ACC112 (cell line): Measurements from ENCODE around the gene CHCHD5.
A peak's percentile ranks its signal among the peaks of the same experiment; 100 is the strongest.
"Not testable (repeated sequence)": the region's sequence is repeated elsewhere in the genome, so short reads cannot be mapped to it uniquely, and the experiment has no call there.

Source experiments
- H2AFZ ChIP-seq: fragments of 200-600 bp; sonication (generic); one replicate; pipeline ENCODE4 v1.6.0; 2017; ENCODE audit warnings: antibody characterized with exemption, low read length; ENCODE audit not compliant: unreplicated experiment
- H3K27ac ChIP-seq: fragments of 200-600 bp; sonication (generic); 2 replicates; pipeline ENCODE4 v1.5.1; 2014; ENCODE audit warnings: low read depth, mild to moderate bottlenecking, antibody characterized with exemption, low read length, moderate library complexity
- H3K27me3 ChIP-seq: fragments of 200-600 bp; sonication (generic); 2 replicates; pipeline ENCODE4 v1.6.1; 2014; ENCODE audit warnings: mild to moderate bottlenecking, antibody characterized with exemption, low read length, moderate library complexity, mixed read lengths; ENCODE audit not compliant: insufficient read depth
- H3K36me3 ChIP-seq: fragments of 200-600 bp; sonication (generic); 2 replicates; pipeline ENCODE4 v1.6.1; 2016; ENCODE audit warnings: mild to moderate bottlenecking, antibody characterized with exemption, low read length, moderate library complexity, mixed read lengths; ENCODE audit not compliant: insufficient read depth
- H3K4me1 ChIP-seq: fragments of 200-600 bp; sonication (generic); one replicate; pipeline ENCODE4 v1.6.1; 2016; ENCODE audit warnings: low read length, mixed read lengths; ENCODE audit not compliant: insufficient read depth, unreplicated experiment, control insufficient read depth
- H3K4me3 ChIP-seq: fragments of 200-600 bp; sonication (generic); 2 replicates; pipeline ENCODE4 v1.5.1; 2014; ENCODE audit warnings: mild to moderate bottlenecking, low read depth, low read length
- H3K79me2 ChIP-seq: fragments of 200-600 bp; sonication (generic); one replicate; pipeline ENCODE4 v1.6.0; 2016; ENCODE audit warnings: low read length; ENCODE audit not compliant: control insufficient read depth, unreplicated experiment, insufficient read depth

CHCHD5 gene

GRCh38 chr2:112584134-112584890, at the start of gene CHCHD5:
Gene CHCHD5 (plus strand): TSS chr2:112584609. CDS start chr2:112584648, 39 bp downstream.
- no peaks in the 10 kb centered on the region for H3K27me3 ChIP-seq
- peak within 1 kb of the TSS; percentile 89 for H2AFZ ChIP-seq
- H3K4me3 ChIP-seq, result peak within 1 kb of the TSS; percentile 90
- peaks cover 20% of the 10 kb centered on the region for H3K4me1 ChIP-seq
- H3K36me3 ChIP-seq, result no peaks in the 10 kb centered on the region
- H3K79me2 ChIP-seq, result no peaks in the 10 kb centered on the region
- H3K27ac ChIP-seq, result peak within 1 kb of the TSS; percentile 96

- no peaks in the 10 kb centered on the region for H3K4me1 ChIP-seq
- H3K79me2 ChIP-seq, result no peaks in the 10 kb centered on the region
- no peak overlapping the region for H2AFZ ChIP-seq
- no peak overlapping the region for H3K27ac ChIP-seq
- no peak overlapping the region for H3K4me3 ChIP-seq
- H3K27me3 ChIP-seq, result no peaks in the 10 kb centered on the region
- peaks cover 8% of the 10 kb centered on the region; the same call in 1 of the 2 replicates for H3K36me3 ChIP-seq
Measured at GRCh38 chr2:112534826-112535225, 49.6 kb upstream of the CHCHD5 start.

- not testable (repeated sequence) for H3K27me3 ChIP-seq, H3K79me2 ChIP-seq, H3K27ac ChIP-seq, H3K4me1 ChIP-seq, H3K36me3 ChIP-seq, H2AFZ ChIP-seq, H3K4me3 ChIP-seq
Measured at GRCh38 chr2:112536665-112537064, 47.7 kb upstream of the CHCHD5 start.

- H3K36me3 ChIP-seq, result no peaks in the 10 kb centered on the region
- H3K27ac ChIP-seq, result no peak overlapping the region
- no peak overlapping the region for H2AFZ ChIP-seq
- no peak overlapping the region for H3K4me3 ChIP-seq
- H3K27me3 ChIP-seq, result no peaks in the 10 kb centered on the region
- peaks cover 11% of the 10 kb centered on the region for H3K4me1 ChIP-seq
- peaks cover 18% of the 10 kb centered on the region for H3K79me2 ChIP-seq
Measured at GRCh38 chr2:112539306-112539705, 45.1 kb upstream of the CHCHD5 start.

- Histone ChIP-seq H3K4me3 (peak overlapping the region; percentile 96; the same call in 1 of the 2 replicates), H3K27ac (no peak overlapping the region), H3K79me2 (peaks cover 29% of the 10 kb centered on the region), H3K36me3 (no peaks in the 10 kb centered on the region), H3K4me1 (peaks cover 11% of the 10 kb centered on the region), H2AFZ (peak overlapping the region; percentile 92), H3K27me3 (no peaks in the 10 kb centered on the region)
Measured at GRCh38 chr2:112540906-112541305, 43.5 kb upstream of the CHCHD5 start.

GRCh38 chr2:112541315-112542122, 42.9 kb upstream of the CHCHD5 start:
- Histone ChIP-seq H3K27ac (peak overlapping the region; percentile 82), H3K27me3 (no peaks in the 10 kb centered on the region), H3K4me1 (peaks cover 11% of the 10 kb centered on the region), H3K36me3 (no peaks in the 10 kb centered on the region), H2AFZ (peak overlapping the region; percentile 92), H3K4me3 (peak overlapping the region; percentile 96), H3K79me2 (peaks cover 33% of the 10 kb centered on the region)

GRCh38 chr2:112542123-112542983, 42.1 kb upstream of the CHCHD5 start, which contains the start of gene POLR1B:
Gene POLR1B (plus strand): TSS chr2:112542465. CDS start chr2:112542495, 30 bp downstream.
- H3K4me3 ChIP-seq, result peak within 1 kb of the TSS; percentile 96
- H3K4me1 ChIP-seq, result peaks cover 15% of the 10 kb centered on the region
- no peaks in the 10 kb centered on the region for H3K27me3 ChIP-seq
- H3K27ac ChIP-seq, result peak within 1 kb of the TSS; percentile 82
- H3K36me3 ChIP-seq, result no peaks in the 10 kb centered on the region
- peak within 1 kb of the TSS; percentile 92 for H2AFZ ChIP-seq
- H3K79me2 ChIP-seq, result peaks cover 35% of the 10 kb centered on the region

GRCh38 chr2:112542984-112543661, 41.3 kb upstream of the CHCHD5 start:
- peak overlapping the region; percentile 92 for H2AFZ ChIP-seq
- H3K4me1 ChIP-seq, result peaks cover 18% of the 10 kb centered on the region
- no peak overlapping the region for H3K27ac ChIP-seq
- H3K79me2 ChIP-seq, result peaks cover 35% of the 10 kb centered on the region
- peaks cover 4% of the 10 kb centered on the region; the same call in 1 of the 2 replicates for H3K36me3 ChIP-seq
- H3K4me3 ChIP-seq, result peak overlapping the region; percentile 96
- H3K27me3 ChIP-seq, result no peaks in the 10 kb centered on the region

GRCh38 chr2:112547333-112547732, 37.1 kb upstream of the CHCHD5 start:
- Histone ChIP-seq H3K27me3 (no peaks in the 10 kb centered on the region), H3K79me2 (peaks cover 35% of the 10 kb centered on the region), H3K4me1 (peaks cover 13% of the 10 kb centered on the region), H2AFZ (no peak overlapping the region), H3K27ac (no peak overlapping the region), H3K4me3 (no peak overlapping the region), H3K36me3 (peaks cover 16% of the 10 kb centered on the region)

- no peak overlapping the region for H3K27ac ChIP-seq
- H3K4me1 ChIP-seq, result peaks cover 8% of the 10 kb centered on the region
- H3K4me3 ChIP-seq, result no peak overlapping the region
- H2AFZ ChIP-seq, result no peak overlapping the region
- no peaks in the 10 kb centered on the region for H3K27me3 ChIP-seq
- H3K79me2 ChIP-seq, result peaks cover 18% of the 10 kb centered on the region
- peaks cover 16% of the 10 kb centered on the region for H3K36me3 ChIP-seq
Measured at GRCh38 chr2:112548980-112549379, 35.4 kb upstream of the CHCHD5 start.
